IPS-15b (cell line): ENCODE data around the gene SRSF6.
A peak's percentile ranks its signal among the peaks of the same experiment; 100 is the strongest.

Experiments
- H3K27me3 ChIP-seq: one replicate; pipeline ENCODE4 v1.6.1; 2013; ENCODE audit warnings: low read length; ENCODE audit not compliant: control insufficient read depth, insufficient read depth
- H3K36me3 ChIP-seq: one replicate; pipeline ENCODE4 v1.6.1; 2013; ENCODE audit warnings: low read length; ENCODE audit not compliant: control insufficient read depth, insufficient read depth
- H3K4me1 ChIP-seq: one replicate; pipeline ENCODE4 v1.6.1; 2013; ENCODE audit warnings: mild to moderate bottlenecking, low read length; ENCODE audit not compliant: control insufficient read depth, insufficient read depth
- H3K4me3 ChIP-seq: one replicate; pipeline ENCODE4 v1.5.1; 2013; ENCODE audit warnings: low read depth, low read length
- H3K9ac ChIP-seq: one replicate; pipeline ENCODE4 v1.6.1; 2013; ENCODE audit warnings: low read depth, mild to moderate bottlenecking, low read length
- H3K9me3 ChIP-seq: one replicate; pipeline ENCODE4 v1.6.1; 2013; ENCODE audit warnings: mild to moderate bottlenecking, low read length; ENCODE audit not compliant: control insufficient read depth, insufficient read depth

Gene SRSF6

GRCh38 chr20:43506238-43506637, 48.5 kb downstream of the SRSF6 start:
- Histone ChIP-seq H3K4me1 (no peaks in the 10 kb centered on the region), H3K4me3 (no peak overlapping the region), H3K27me3 (peaks cover 26% of the 10 kb centered on the region), H3K36me3 (no peaks in the 10 kb centered on the region), H3K9me3 (no peaks in the 10 kb centered on the region), H3K9ac (no peak overlapping the region)

GRCh38 chr20:43507150-43508080, 49.7 kb downstream of the SRSF6 start, which contains the start of gene L3MBTL1:
L3MBTL1 (plus strand) TSS chr20:43507697; CDS start chr20:43513504, 5,807 bp downstream.
- H3K4me3 ChIP-seq = peak within 1 kb of the TSS; percentile 59
- no peaks in the 10 kb centered on the region for H3K4me1 ChIP-seq
- H3K36me3 ChIP-seq = no peaks in the 10 kb centered on the region
- H3K9ac ChIP-seq = peak within 1 kb of the TSS; percentile 73
- H3K27me3 ChIP-seq = peaks cover 26% of the 10 kb centered on the region
- no peaks in the 10 kb centered on the region for H3K9me3 ChIP-seq

GRCh38 chr20:43508106-43508505, 50.4 kb downstream of the SRSF6 start:
- Histone ChIP-seq H3K9ac (no peak overlapping the region), H3K36me3 (no peaks in the 10 kb centered on the region), H3K4me1 (no peaks in the 10 kb centered on the region), H3K4me3 (peak overlapping the region; percentile 59), H3K9me3 (no peaks in the 10 kb centered on the region), H3K27me3 (peaks cover 26% of the 10 kb centered on the region)

- H3K9ac ChIP-seq = no peak overlapping the region
- H3K9me3 ChIP-seq = no peaks in the 10 kb centered on the region
- peaks cover 26% of the 10 kb centered on the region for H3K27me3 ChIP-seq
- no peaks in the 10 kb centered on the region for H3K4me1 ChIP-seq
- no peaks in the 10 kb centered on the region for H3K36me3 ChIP-seq
- peak overlapping the region; percentile 59 for H3K4me3 ChIP-seq
Measured at GRCh38 chr20:43508604-43509040, 50.9 kb downstream of the SRSF6 start.

- Histone ChIP-seq H3K36me3 (peaks cover 2% of the 10 kb centered on the region), H3K9me3 (no peaks in the 10 kb centered on the region), H3K4me3 (no peak overlapping the region), H3K9ac (no peak overlapping the region), H3K27me3 (peaks cover 4% of the 10 kb centered on the region), H3K4me1 (no peaks in the 10 kb centered on the region)
Measured at GRCh38 chr20:43511879-43512278, 54.2 kb downstream of the SRSF6 start.

- Histone ChIP-seq H3K9me3 (no peaks in the 10 kb centered on the region), H3K36me3 (peaks cover 6% of the 10 kb centered on the region), H3K9ac (no peak overlapping the region), H3K27me3 (no peaks in the 10 kb centered on the region), H3K4me3 (peak overlapping the region; percentile 72), H3K4me1 (no peaks in the 10 kb centered on the region)
Measured at GRCh38 chr20:43513372-43513930, 55.8 kb downstream of the SRSF6 start.
